ENCODE results near the gene GATAD2A. TPM values are rescaled to one million over a fixed set of nuclear protein-coding genes. Genes with fewer than 3 reads are reported as not detected.

GATAD2A gene
- total and polyA plus RNA-seq, 9 of the 15 experiments (the other 6 are each of a cell fraction or from before 2014, with no cell fraction given) = 2.4 to 226 (median 44.2) TPM

DNA sequence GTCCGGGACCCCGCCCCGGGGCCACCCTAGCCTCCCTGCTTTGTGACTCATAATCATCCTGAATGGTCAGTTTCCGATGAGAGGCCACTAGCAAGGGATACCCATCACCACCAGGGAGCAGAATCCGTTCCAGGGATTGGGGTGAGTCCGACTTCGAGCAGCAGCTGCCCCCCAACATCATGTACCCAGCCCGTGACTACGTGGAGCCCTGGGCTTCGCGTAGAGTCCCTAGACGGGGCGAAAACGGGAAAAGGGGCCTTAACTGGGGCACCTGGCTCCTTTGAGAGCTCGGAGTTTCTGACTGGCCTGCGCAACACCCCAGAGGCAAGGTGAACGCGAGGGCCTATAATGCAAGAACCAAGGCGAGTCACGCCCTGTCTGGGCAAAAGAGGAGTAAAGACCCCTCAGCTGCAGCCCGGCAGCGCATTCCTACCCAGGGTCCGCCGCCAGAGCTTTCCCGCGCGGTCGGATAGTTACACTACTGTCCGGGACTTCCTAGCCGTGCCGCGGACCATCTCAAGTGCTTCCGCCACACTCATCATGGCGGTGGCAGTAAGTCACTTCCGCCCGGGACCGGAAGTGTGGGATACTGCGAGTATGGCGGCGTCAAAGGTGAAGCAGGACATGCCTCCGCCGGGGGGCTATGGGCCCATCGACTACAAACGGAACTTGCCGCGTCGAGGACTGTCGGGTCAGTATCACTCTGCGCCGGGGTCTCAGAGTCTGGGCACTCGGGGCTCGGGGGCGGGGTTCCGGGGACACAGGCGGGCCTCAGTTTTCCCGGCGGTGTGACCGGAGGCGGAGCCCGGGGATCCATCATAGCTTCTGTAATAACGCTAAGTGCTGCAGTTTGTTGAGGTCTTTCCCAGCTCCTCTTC lies 110.4 kb downstream of the GATAD2A start, which contains the start of gene NDUFA13 (continued):
- TF ChIP-seq, protein P1, sequence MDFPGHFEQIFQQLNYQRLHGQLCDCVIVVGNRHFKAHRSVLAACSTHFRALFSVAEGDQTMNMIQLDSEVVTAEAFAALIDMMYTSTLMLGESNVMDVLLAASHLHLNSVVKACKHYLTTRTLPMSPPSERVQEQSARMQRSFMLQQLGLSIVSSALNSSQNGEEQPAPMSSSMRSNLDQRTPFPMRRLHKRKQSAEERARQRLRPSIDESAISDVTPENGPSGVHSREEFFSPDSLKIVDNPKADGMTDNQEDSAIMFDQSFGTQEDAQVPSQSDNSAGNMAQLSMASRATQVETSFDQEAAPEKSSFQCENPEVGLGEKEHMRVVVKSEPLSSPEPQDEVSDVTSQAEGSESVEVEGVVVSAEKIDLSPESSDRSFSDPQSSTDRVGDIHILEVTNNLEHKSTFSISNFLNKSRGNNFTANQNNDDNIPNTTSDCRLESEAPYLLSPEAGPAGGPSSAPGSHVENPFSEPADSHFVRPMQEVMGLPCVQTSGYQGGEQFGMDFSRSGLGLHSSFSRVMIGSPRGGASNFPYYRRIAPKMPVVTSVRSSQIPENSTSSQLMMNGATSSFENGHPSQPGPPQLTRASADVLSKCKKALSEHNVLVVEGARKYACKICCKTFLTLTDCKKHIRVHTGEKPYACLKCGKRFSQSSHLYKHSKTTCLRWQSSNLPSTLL (IDR thresholded peaks at IDR 0.05) = no peak
- TF ChIP-seq, protein P2, sequence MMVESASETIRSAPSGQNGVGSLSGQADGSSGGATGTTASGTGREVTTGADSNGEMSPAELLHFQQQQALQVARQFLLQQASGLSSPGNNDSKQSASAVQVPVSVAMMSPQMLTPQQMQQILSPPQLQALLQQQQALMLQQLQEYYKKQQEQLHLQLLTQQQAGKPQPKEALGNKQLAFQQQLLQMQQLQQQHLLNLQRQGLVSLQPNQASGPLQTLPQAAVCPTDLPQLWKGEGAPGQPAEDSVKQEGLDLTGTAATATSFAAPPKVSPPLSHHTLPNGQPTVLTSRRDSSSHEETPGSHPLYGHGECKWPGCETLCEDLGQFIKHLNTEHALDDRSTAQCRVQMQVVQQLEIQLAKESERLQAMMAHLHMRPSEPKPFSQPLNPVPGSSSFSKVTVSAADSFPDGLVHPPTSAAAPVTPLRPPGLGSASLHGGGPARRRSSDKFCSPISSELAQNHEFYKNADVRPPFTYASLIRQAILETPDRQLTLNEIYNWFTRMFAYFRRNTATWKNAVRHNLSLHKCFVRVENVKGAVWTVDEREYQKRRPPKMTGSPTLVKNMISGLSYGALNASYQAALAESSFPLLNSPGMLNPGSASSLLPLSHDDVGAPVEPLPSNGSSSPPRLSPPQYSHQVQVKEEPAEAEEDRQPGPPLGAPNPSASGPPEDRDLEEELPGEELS (CRISPR knock-in tag; IDR thresholded peaks at IDR 0.05; ENCODE audit: borderline replicate concordance) = 0 out of 2 replicates have a peak, but pooled peaks have one; percentile 32
- TF ChIP-seq, protein P3, sequence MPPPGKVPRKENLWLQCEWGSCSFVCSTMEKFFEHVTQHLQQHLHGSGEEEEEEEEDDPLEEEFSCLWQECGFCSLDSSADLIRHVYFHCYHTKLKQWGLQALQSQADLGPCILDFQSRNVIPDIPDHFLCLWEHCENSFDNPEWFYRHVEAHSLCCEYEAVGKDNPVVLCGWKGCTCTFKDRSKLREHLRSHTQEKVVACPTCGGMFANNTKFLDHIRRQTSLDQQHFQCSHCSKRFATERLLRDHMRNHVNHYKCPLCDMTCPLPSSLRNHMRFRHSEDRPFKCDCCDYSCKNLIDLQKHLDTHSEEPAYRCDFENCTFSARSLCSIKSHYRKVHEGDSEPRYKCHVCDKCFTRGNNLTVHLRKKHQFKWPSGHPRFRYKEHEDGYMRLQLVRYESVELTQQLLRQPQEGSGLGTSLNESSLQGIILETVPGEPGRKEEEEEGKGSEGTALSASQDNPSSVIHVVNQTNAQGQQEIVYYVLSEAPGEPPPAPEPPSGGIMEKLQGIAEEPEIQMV (tag; conservative IDR thresholded peaks at IDR 0.05; ENCODE audit: low read depth) = peak; percentile 85
- TF ChIP-seq ZNF586 (CRISPR knock-in tag; conservative IDR thresholded peaks at IDR 0.05) (no peak), ZNF124 (CRISPR knock-in tag; IDR thresholded peaks at IDR 0.05) (no peak), ETV1 (tag; conservative IDR thresholded peaks at IDR 0.05; ENCODE audit: low read depth) (peak; percentile 99), ZNF507 (tag; conservative IDR thresholded peaks at IDR 0.05) (no peak), NBN (IDR thresholded peaks at IDR 0.05; ENCODE audit: low read depth) (no peak; the same call in 1 of the 2 replicates), SNRNP70 (optimal IDR thresholded peaks at IDR 0.05; ENCODE audit: low read depth, low read length) (no peak), TGIF2 (CRISPR knock-in tag; IDR thresholded peaks at IDR 0.05) (no peak), KLF6 (CRISPR knock-in tag; IDR thresholded peaks at IDR 0.05; ENCODE audit: borderline replicate concordance) (no peak)
- TF ChIP-seq, protein P4, sequence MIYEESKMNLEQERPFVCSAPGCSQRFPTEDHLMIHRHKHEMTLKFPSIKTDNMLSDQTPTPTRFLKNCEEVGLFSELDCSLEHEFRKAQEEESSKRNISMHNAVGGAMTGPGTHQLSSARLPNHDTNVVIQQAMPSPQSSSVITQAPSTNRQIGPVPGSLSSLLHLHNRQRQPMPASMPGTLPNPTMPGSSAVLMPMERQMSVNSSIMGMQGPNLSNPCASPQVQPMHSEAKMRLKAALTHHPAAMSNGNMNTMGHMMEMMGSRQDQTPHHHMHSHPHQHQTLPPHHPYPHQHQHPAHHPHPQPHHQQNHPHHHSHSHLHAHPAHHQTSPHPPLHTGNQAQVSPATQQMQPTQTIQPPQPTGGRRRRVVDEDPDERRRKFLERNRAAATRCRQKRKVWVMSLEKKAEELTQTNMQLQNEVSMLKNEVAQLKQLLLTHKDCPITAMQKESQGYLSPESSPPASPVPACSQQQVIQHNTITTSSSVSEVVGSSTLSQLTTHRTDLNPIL (CRISPR knock-in tag; IDR thresholded peaks at IDR 0.05) = no peak
- TF ChIP-seq, protein P5, sequence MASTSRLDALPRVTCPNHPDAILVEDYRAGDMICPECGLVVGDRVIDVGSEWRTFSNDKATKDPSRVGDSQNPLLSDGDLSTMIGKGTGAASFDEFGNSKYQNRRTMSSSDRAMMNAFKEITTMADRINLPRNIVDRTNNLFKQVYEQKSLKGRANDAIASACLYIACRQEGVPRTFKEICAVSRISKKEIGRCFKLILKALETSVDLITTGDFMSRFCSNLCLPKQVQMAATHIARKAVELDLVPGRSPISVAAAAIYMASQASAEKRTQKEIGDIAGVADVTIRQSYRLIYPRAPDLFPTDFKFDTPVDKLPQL (IDR thresholded peaks at IDR 0.05; ENCODE audit: extremely low read depth, insufficient read length) = no peak
